GM19043 (cell line): ENCODE results near the gene RNPEP.
"Not testable (repeated sequence)": the region's sequence is repeated elsewhere in the genome, so short reads cannot be mapped to it uniquely, and the experiment has no call there.

ENCODE experiments used
- ATAC-seq: cut with Tn5 transposase; IDR thresholded peaks from one replicate; pipeline ENCODE4 v1.9.1; 2021; ENCODE audit warnings: low read depth; ENCODE audit not compliant: unreplicated experiment

RNPEP gene

GRCh38 chr1:202034149-202034682 is 51.8 kb downstream of the RNPEP start:
- ATAC-seq = no peak

GRCh38 chr1:202034683-202035462 is 52.4 kb downstream of the RNPEP start:
- peak; percentile 53 for ATAC-seq

- no peak for ATAC-seq
Observed at GRCh38 chr1:202036595-202037387, 54.3 kb downstream of the RNPEP start.

GRCh38 chr1:202037706-202038296 is 55.4 kb downstream of the RNPEP start:
- ATAC-seq = no peak

- no peak for ATAC-seq
Observed at GRCh38 chr1:202038688-202039346, 56.4 kb downstream of the RNPEP start.

GRCh38 chr1:202045705-202046104 is 63.3 kb downstream of the RNPEP start:
- no peak for ATAC-seq

- no peak for ATAC-seq
Observed at GRCh38 chr1:202046227-202046626, 63.8 kb downstream of the RNPEP start.

GRCh38 chr1:202046748-202047708 is 64.6 kb downstream of the RNPEP start:
- ATAC-seq = no peak

- ATAC-seq = no peak
Observed at GRCh38 chr1:202047977-202048376, 65.5 kb downstream of the RNPEP start.

GRCh38 chr1:202049129-202049528 is 66.7 kb downstream of the RNPEP start:
- no peak for ATAC-seq

- ATAC-seq = no peak
Observed at GRCh38 chr1:202054094-202054493, 71.6 kb downstream of the RNPEP start.

- not testable (repeated sequence) for ATAC-seq
Observed at GRCh38 chr1:202054673-202055072, 72.2 kb downstream of the RNPEP start.
